ENCODE measurements around the gene HAT1. TPM values are rescaled to one million over a fixed set of nuclear protein-coding genes. Genes with fewer than 3 reads are reported as not detected.
A peak's percentile ranks its signal among the peaks of the same experiment; 100 is the strongest.

HAT1 gene
- total and polyA plus RNA-seq, 8 donors: 29.7 to 70.6 (median 58.6) TPM

- no peaks in the 10 kb centered on the region for H3K4me1 ChIP-seq
- ATAC-seq (no peak), DNase-seq (no peak)
- no peak for TF ChIP-seq CTCF (IDR thresholded peaks at IDR 0.05)
- H3K9me3 ChIP-seq: peaks cover 0 to 1% of the 10 kb centered on the region in 2 donors
- H3K27me3 ChIP-seq: no peaks in the 10 kb centered on the region
- no peak overlapping the region for H3K4me3 ChIP-seq
- intact Hi-C loops (cut with DNase I): no loop called here
- no peak overlapping the region for H3K27ac ChIP-seq
- no peaks in the 10 kb centered on the region for H3K36me3 ChIP-seq
Measured at GRCh38 chr2:171879865-171880264, 42.4 kb upstream of the HAT1 start.

- no peak for TF ChIP-seq CTCF (IDR thresholded peaks at IDR 0.05)
- Histone ChIP-seq H3K9me3 (no peaks in the 10 kb centered on the region), H3K4me1 (no peaks in the 10 kb centered on the region), H3K36me3 (no peaks in the 10 kb centered on the region), H3K27ac (no peak overlapping the region), H3K4me3 (no peak overlapping the region), H3K27me3 (no peaks in the 10 kb centered on the region)
- no peak for DNase-seq
- intact Hi-C loops (cut with DNase I): no loop called here
- ATAC-seq: no peak
Measured at GRCh38 chr2:171880774-171881173, 41.5 kb upstream of the HAT1 start.

GRCh38 chr2:171882089-171882769, 40.0 kb upstream of the HAT1 start:
- no peak for TF ChIP-seq CTCF (IDR thresholded peaks at IDR 0.05)
- Histone ChIP-seq H3K36me3 (no peaks in the 10 kb centered on the region), H3K4me1 (no peaks in the 10 kb centered on the region), H3K4me3 (no peak overlapping the region), H3K27me3 (no peaks in the 10 kb centered on the region), H3K27ac (no peak overlapping the region), H3K9me3 (no peaks in the 10 kb centered on the region)
- ATAC-seq: no peak
- DNase-seq: no peak
- intact Hi-C loops (cut with DNase I): no loop called here

- Histone ChIP-seq H3K36me3 (no peaks in the 10 kb centered on the region), H3K27me3 (no peaks in the 10 kb centered on the region), H3K4me1 (no peaks in the 10 kb centered on the region), H3K9me3 (no peaks in the 10 kb centered on the region), H3K27ac (no peak overlapping the region), H3K4me3 (no peak overlapping the region)
- no peak for DNase-seq
- ATAC-seq: peak; percentile 85
- intact Hi-C loops (cut with DNase I): no loop called here
- TF ChIP-seq CTCF (IDR thresholded peaks at IDR 0.05): no peak
Measured at GRCh38 chr2:171883275-171883893, 38.9 kb upstream of the HAT1 start.

- Histone ChIP-seq H3K27ac (no peak overlapping the region), H3K36me3 (no peaks in the 10 kb centered on the region), H3K4me3 (no peak overlapping the region), H3K9me3 (no peaks in the 10 kb centered on the region), H3K27me3 (no peaks in the 10 kb centered on the region), H3K4me1 (peaks cover 0 to 13% of the 10 kb centered on the region in 2 donors)
- no peak for TF ChIP-seq CTCF (IDR thresholded peaks at IDR 0.05)
- ATAC-seq (peak; percentile 56), DNase-seq (no peak)
- intact Hi-C loops (cut with DNase I): no loop called here
Measured at GRCh38 chr2:171889333-171889732, 32.9 kb upstream of the HAT1 start.

Measured in left lung (tissue), 10 donors.